IMR-90 (cell line): ENCODE measurements around the gene GAL3ST1. TPM values are rescaled to one million over a fixed set of nuclear protein-coding genes. Genes with fewer than 3 reads are reported as not detected.

Source experiments
- ATAC-seq: fragments of 200-7000 bp; cut with Tn5 transposase; 2 replicates; pipeline ENCODE4 v1.9.1; 2020; ENCODE audit warnings: low read depth, mild to moderate bottlenecking, moderate library complexity
- BruUV-seq: library from RNA; stranded (reverse); fragments of 400-500 nt; replicated peaks from 2 replicates; lab custom pipeline; 2021; lab: Mats Ljungman, UMichigan
- CTCF ChIA-PET: fragments of 300-600 bp; formaldehyde crosslinking; extraction: SDS; loops from one replicate; lab custom pipeline; 2021; ENCODE audit warnings: antibody characterized with exemption; lab: Yijun Ruan, JAX
- POLR2A ChIA-PET: fragments of 300-600 bp; sonication (Branson Sonifier 250); formaldehyde crosslinking; loops from one replicate; lab custom pipeline; 2022; ENCODE audit warnings: antibody characterized with exemption; ENCODE audit not compliant: unreplicated experiment; lab: Charles Lee
- DNase-seq: peaks from one replicate; pipeline ENCODE4 v3.0.0; 2013
- H2AFZ ChIP-seq: replicated peaks from 2 replicates; pipeline ENCODE3; 2013; ENCODE audit warnings: low read length, mild to moderate bottlenecking; ENCODE audit not compliant: poor library complexity
- H2AK5ac ChIP-seq: 2 replicates; pipeline ENCODE4 v1.6.1; 2013; ENCODE audit warnings: low read depth, low read length, inconsistent platforms
- H2AK9ac ChIP-seq: replicated peaks from 2 replicates; pipeline ENCODE3; 2013; ENCODE audit warnings: mild to moderate bottlenecking, low read depth, low read length, moderate library complexity; ENCODE audit not compliant: poor library complexity
- H2BK120ac ChIP-seq: 2 replicates; pipeline ENCODE4 v1.6.1; 2013; ENCODE audit warnings: low read depth, low read length, inconsistent platforms
- H2BK15ac ChIP-seq: 3 replicates; pipeline ENCODE4 v1.6.1; 2013; ENCODE audit warnings: low read depth, low read length, inconsistent platforms
- H2BK20ac ChIP-seq: 2 replicates; pipeline ENCODE4 v1.6.1; 2013; ENCODE audit warnings: low read depth, mild to moderate bottlenecking, inconsistent platforms, low read length, moderate library complexity
- H2BK5ac ChIP-seq: 2 replicates; pipeline ENCODE4 v1.6.1; 2013; ENCODE audit warnings: mild to moderate bottlenecking, low read depth, low read length, inconsistent platforms; ENCODE audit not compliant: poor library complexity, severe bottlenecking
- H3K14ac ChIP-seq: replicated peaks from 2 replicates; pipeline ENCODE4 v1.6.1; 2013; ENCODE audit warnings: low read depth, low read length, inconsistent platforms
- H3K18ac ChIP-seq: 2 replicates; pipeline ENCODE4 v1.6.1; 2013; ENCODE audit warnings: low read depth, low read length, control low read depth
- H3K23ac ChIP-seq: 2 replicates; pipeline ENCODE4 v1.6.1; 2013; ENCODE audit warnings: low read depth, low read length, inconsistent platforms
- H3K27ac ChIP-seq: 2 replicates; pipeline ENCODE4 v1.5.1; 2013; ENCODE audit warnings: mild to moderate bottlenecking, control low read depth, low read length; ENCODE audit not compliant: insufficient read depth
- H3K27me3 ChIP-seq: 2 replicates; pipeline ENCODE4 v1.6.1; 2013; ENCODE audit warnings: low read length; ENCODE audit not compliant: control insufficient read depth, insufficient read depth
- H3K36me3 ChIP-seq: 2 replicates; pipeline ENCODE4 v1.6.1; 2013; ENCODE audit warnings: low read length, mixed read lengths; ENCODE audit not compliant: control insufficient read depth, insufficient read depth
- H3K4ac ChIP-seq: 2 replicates; pipeline ENCODE4 v1.6.1; 2013; ENCODE audit warnings: low read depth, low read length, inconsistent platforms
- H3K4me1 ChIP-seq: 2 replicates; pipeline ENCODE4 v1.6.1; 2013; ENCODE audit warnings: low read length, mixed read lengths; ENCODE audit not compliant: control insufficient read depth, insufficient read depth
- H3K4me2 ChIP-seq: 2 replicates; pipeline ENCODE4 v1.6.1; 2013; ENCODE audit warnings: low read depth, mild to moderate bottlenecking, control low read depth, low read length, moderate library complexity
- H3K4me3 ChIP-seq: 2 replicates; pipeline ENCODE4 v1.5.1; 2013; ENCODE audit warnings: low read depth, mild to moderate bottlenecking, control low read depth, low read length, moderate library complexity; ENCODE audit not compliant: insufficient read depth
- H3K56ac ChIP-seq: 2 replicates; pipeline ENCODE4 v1.6.1; 2013; ENCODE audit warnings: low read length, inconsistent platforms; ENCODE audit not compliant: insufficient read depth; ENCODE audit errors: extremely low read depth
- H3K79me1 ChIP-seq, 2 experiments: 2 replicates each; pipeline ENCODE4 v1.6.1; 2013; ENCODE audit warnings: low read length in 2 of 2, inconsistent platforms in 1 of 2, low read depth in 1 of 2
- H3K9ac ChIP-seq: 2 replicates; pipeline ENCODE4 v1.6.1; 2013; ENCODE audit warnings: low read depth, low read length, control low read depth
- H3K9me1 ChIP-seq: 2 replicates; pipeline ENCODE4 v1.6.1; 2013; ENCODE audit warnings: low read length, inconsistent platforms; ENCODE audit not compliant: insufficient read depth
- H3K9me3 ChIP-seq: 2 replicates; pipeline ENCODE4 v1.6.1; 2013; ENCODE audit warnings: low read length; ENCODE audit not compliant: control insufficient read depth, insufficient read depth
- H4K20me1 ChIP-seq: 2 replicates; pipeline ENCODE4 v1.6.1; 2013; ENCODE audit warnings: low read length, inconsistent platforms; ENCODE audit not compliant: insufficient read depth
- H4K5ac ChIP-seq: 2 replicates; pipeline ENCODE4 v1.6.1; 2013; ENCODE audit warnings: mild to moderate bottlenecking, low read depth, low read length, control low read depth
- H4K8ac ChIP-seq, 2 experiments: 2 replicates each; pipeline ENCODE4 v1.6.1; 2013; ENCODE audit warnings: low read depth in 2 of 2, low read length in 2 of 2, control low read depth in 1 of 2, inconsistent platforms in 1 of 2
- H4K91ac ChIP-seq: 2 replicates; pipeline ENCODE4 v1.6.1; 2013; ENCODE audit warnings: low read depth, low read length, inconsistent platforms; ENCODE audit not compliant: insufficient read depth
- FOS ChIP-seq: fragments of 150-350 bp; IDR thresholded peaks from 2 replicates; pipeline ENCODE4 v1.6.1; 2016; ENCODE audit warnings: low read depth, low read length
- RAD21 ChIP-seq: IDR thresholded peaks from 2 replicates; pipeline ENCODE4 v1.6.1; 2012; ENCODE audit warnings: low read length, improper control_type of control experiment
- WGBS, 2 experiments: methylation state at CpG; one replicate each; pipeline versions ENCODE4 v1.1.5 to v1.1.7; 2013; ENCODE audit warnings: missing lambda C conversion rate in 2 of 2; ENCODE audit not compliant: insufficient read length in 1 of 2; ENCODE audit errors: extremely low coverage in 2 of 2; 5-methylcytosine and 5-hydroxymethylcytosine counted together
- dilution Hi-C: fragments of 300-500 bp; cut with HindIII; formaldehyde crosslinking; loops from one replicate; pipeline ENCODE4 v1.14.3; 2018; ENCODE audit warnings: low sequenced_read_pairs; ENCODE audit not compliant: unreplicated experiment
- in situ Hi-C: fragments of 300-500 bp; cut with MboI; formaldehyde crosslinking; loops from 3 replicates; pipeline ENCODE4 v1.14.3; 2019; ENCODE audit warnings: low sequenced_read_pairs, inconsistent platforms, mixed read lengths
- intact Hi-C: fragments of 100-400 bp; cut with micrococcal nuclease; formaldehyde crosslinking; loops from 2 replicates; pipeline ENCODE4 v1.10.0; 2022
- polyA plus RNA-seq, 3 experiments: library from polyadenylated mRNA; depleted of rRNA; stranded (reverse); fragments of >200 nt; gene quantifications; 2 replicates each; pipeline ENCODE4 v1.2.3, GENCODE V29; 2012; ENCODE audit warnings: low replicate concordance in 1 of 3
- total RNA-seq: library from RNA; depleted of rRNA; stranded (reverse); fragments of >200 nt; gene quantifications from 2 replicates; pipeline ENCODE4 v1.2.3, GENCODE V29; 2012
- TF ChIP-seq, protein P1 (sequence below): conservative IDR thresholded peaks from 2 replicates; pipeline ENCODE4 v1.5.1; 2012; ENCODE audit warnings: mild to moderate bottlenecking, low read depth, low read length, improper control_type of control experiment

GAL3ST1 gene
- total and polyA plus RNA-seq, 2 of the 4 experiments (the other 2 are of a cell fraction), result not detected

DNA sequence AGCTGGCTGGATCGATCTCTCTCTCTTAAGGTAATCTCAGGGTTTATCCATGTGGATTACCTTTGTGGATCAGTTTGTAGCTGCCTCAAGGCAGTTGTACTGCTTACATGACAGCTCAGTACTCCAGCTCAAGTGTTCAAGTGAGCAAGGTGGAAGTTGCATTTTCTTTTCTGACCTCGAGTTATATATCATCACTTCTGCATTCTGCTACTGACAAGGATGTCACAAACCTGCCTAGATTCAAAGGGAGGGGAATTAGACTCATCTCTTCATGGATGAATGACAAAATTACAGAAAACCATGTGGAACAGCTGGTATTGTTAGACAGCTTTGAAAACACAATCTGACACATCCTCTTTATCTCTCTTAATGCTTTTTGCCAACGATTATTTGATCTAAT lies 26.5 kb upstream of the GAL3ST1 start:
- ChIA-PET CTCF (interaction anchor here (0.8 to 1.0 kb wide), 2 partner anchors 9 to 64 kb away, joined by 3 read pairs; partner anchors contain the start of gene PES1), POLR2A (no interaction called here)

More for the DNA sequence above, 26.5 kb upstream of the GAL3ST1 start:
- no peak overlapping the region for H2BK5ac ChIP-seq
- no peak overlapping the region for H2BK120ac ChIP-seq
- H4K5ac ChIP-seq, result no peak overlapping the region
- no peaks in the 10 kb centered on the region for H3K4me1 ChIP-seq
- H3K23ac ChIP-seq, result no peak overlapping the region
- no peak overlapping the region for H2AFZ ChIP-seq
- in situ Hi-C loops (no loop called here), dilution Hi-C loops (no loop called here), intact Hi-C loops (no loop called here)
- H4K8ac ChIP-seq, result no peak overlapping the region
- H3K14ac ChIP-seq, result no peak overlapping the region
- no peaks in the 10 kb centered on the region; the same call in 1 of the 2 replicates for H3K27me3 ChIP-seq
- H3K9me1 ChIP-seq, result 0 out of 2 replicates have a peak, but pooled peaks cover 3% of the 10 kb centered on the region
- no peak overlapping the region for H2AK5ac ChIP-seq
- no peak overlapping the region for H3K27ac ChIP-seq
- no peak overlapping the region for H2BK20ac ChIP-seq
- H4K20me1 ChIP-seq, result no peaks in the 10 kb centered on the region
- BruUV-seq, result no TSS peak
- no peak overlapping the region for H3K4me2 ChIP-seq
- no peak overlapping the region for H3K56ac ChIP-seq
- no peak overlapping the region for H2BK15ac ChIP-seq
- WGBS, 2 experiments, result 100% methylated on average over 1 of the region's 3 CpGs; no CpG with 5 or more reads in 1 of the 2 experiments
- H4K91ac ChIP-seq, result no peak overlapping the region
- TF ChIP-seq, protein P1, sequence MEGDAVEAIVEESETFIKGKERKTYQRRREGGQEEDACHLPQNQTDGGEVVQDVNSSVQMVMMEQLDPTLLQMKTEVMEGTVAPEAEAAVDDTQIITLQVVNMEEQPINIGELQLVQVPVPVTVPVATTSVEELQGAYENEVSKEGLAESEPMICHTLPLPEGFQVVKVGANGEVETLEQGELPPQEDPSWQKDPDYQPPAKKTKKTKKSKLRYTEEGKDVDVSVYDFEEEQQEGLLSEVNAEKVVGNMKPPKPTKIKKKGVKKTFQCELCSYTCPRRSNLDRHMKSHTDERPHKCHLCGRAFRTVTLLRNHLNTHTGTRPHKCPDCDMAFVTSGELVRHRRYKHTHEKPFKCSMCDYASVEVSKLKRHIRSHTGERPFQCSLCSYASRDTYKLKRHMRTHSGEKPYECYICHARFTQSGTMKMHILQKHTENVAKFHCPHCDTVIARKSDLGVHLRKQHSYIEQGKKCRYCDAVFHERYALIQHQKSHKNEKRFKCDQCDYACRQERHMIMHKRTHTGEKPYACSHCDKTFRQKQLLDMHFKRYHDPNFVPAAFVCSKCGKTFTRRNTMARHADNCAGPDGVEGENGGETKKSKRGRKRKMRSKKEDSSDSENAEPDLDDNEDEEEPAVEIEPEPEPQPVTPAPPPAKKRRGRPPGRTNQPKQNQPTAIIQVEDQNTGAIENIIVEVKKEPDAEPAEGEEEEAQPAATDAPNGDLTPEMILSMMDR, result no peak
- TF ChIP-seq RAD21, result no peak
- no peak for TF ChIP-seq FOS
- H3K9me3 ChIP-seq, result no peaks in the 10 kb centered on the region
- DNase-seq (no peak), ATAC-seq (no peak)
- no peak overlapping the region for H3K4ac ChIP-seq
- no peak overlapping the region for H3K4me3 ChIP-seq
- no peak overlapping the region for H3K9ac ChIP-seq
- no peak overlapping the region for H3K18ac ChIP-seq
- H3K79me1 ChIP-seq, result no peaks in the 10 kb centered on the region
- no peak overlapping the region for H2AK9ac ChIP-seq
- H3K36me3 ChIP-seq, result no peaks in the 10 kb centered on the region
